ENCODE results near the gene ZFHX3. TPM values are rescaled to one million over a fixed set of nuclear protein-coding genes. Genes with fewer than 3 reads are reported as not detected.

The ZFHX3 gene
- total and polyA plus RNA-seq, 10 of the 15 experiments (the other 5 are each of a cell fraction or from before 2014, with no cell fraction given): 0.68 to 8.6 (median 2.0) TPM

DNA sequence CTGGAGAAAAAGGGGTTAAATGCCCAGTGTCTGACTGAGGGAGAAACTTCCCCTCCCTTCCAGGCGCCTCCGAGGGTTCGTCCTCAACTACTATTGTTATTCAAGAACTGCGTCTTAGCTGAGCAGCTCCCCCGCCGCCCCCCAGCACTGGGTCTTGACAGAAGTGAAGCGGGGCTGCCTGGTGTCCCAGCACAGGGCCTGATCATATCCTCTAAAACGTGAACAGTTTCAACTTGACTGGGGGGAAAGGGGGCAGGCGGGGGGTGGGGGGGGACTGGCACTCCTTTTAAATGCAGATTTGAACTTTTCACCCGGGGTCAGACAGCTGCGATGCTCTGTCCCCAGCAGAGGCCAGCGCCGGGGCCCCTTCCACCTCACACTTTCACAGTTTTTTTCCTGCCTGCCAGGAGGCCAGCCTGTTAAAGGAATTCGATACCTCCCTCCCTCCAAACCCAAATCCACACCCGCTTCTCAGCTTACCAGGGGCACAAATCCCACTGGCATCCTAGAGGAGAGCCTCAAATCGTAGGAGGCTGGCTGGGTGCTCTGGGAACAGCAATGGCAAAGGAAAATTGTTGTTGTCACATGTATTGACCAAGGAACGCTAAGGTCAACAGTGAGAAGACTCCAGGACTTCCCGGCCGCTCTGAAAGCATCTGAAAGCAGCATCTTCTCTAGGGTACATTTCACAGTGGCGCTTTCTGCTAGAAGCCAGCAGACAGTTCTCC, 14.5 kb downstream of the ZFHX3 start (continued):
- TF ChIP-seq MXI1 (IDR thresholded peaks at IDR 0.05; ENCODE audit: low read depth, low read length): no peak
- TF ChIP-seq RBBP5 (conservative IDR thresholded peaks at IDR 0.05): no peak
- TF ChIP-seq ZNF622 (IDR thresholded peaks at IDR 0.05): no peak

DNA sequence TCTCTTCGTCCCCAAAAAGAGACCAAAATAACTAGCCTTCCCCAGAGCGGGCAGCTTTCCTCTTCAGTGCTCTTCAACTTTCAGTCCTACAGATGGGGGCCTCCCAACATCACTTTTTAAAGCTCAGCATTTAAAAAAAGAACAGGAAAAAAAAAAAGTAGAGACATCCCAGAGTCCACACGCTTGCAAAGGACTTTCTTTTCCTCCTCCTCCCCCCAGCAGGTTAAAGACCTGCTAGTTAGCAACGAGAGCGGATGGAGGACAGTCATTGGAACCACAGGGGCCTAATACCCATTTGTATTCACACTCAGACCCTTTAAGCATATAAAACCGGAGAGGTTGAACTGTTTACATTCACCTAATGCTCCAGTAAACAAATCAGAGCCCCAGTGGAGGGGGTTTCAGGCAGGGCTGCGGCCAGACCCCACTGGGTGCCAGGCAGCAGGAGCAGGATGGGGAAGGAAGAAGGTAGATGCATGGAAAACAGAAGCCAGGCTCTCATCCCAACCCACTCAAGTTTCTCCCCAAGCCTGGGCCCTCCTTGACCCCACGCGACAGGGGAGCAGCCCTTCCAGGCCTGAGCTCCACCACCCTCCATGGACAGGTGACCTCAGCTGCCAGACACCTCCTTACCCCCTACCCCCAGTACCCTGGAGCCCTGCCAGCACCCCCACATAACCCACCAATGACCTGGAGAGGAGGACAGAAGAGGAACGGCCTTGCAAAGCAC, 15.2 kb downstream of the ZFHX3 start:
- no peaks in the 10 kb centered on the region for H3K9me3 ChIP-seq (replicated peaks; ENCODE audit: control insufficient read depth, insufficient read depth, low read length)
- RAD21 ChIA-PET (ENCODE audit: unreplicated experiment): interaction anchor here (0.6 to 2.8 kb wide), 11 partner anchors 10 to 846 kb away, joined by 3 to 10 read pairs (median 4); no protein-coding TSS in a partner anchor
- H3K36me3 ChIP-seq (ENCODE audit: control insufficient read depth in 2 of 2, insufficient read depth in 2 of 2, low read length in 1 of 2): no peaks in the 10 kb centered on the region
- H3K27me3 ChIP-seq (replicated peaks in 1 of 2; ENCODE audit: control insufficient read depth in 2 of 2, insufficient read depth in 2 of 2, low read length in 1 of 2): no peaks in the 10 kb centered on the region
- H3K4me2 ChIP-seq (ENCODE audit: control insufficient read depth, insufficient read depth): peak overlapping the region; percentile 68
- peaks cover 49% of the 10 kb centered on the region for H3K4me1 ChIP-seq (ENCODE audit: control insufficient read depth, insufficient read depth, low read length)
- POLR2A ChIA-PET: interaction anchor here (0.5 to 1.4 kb wide), 2 partner anchors 15 to 17 kb away, joined by 5 to 7 read pairs; no protein-coding TSS in a partner anchor
- H2AFZ ChIP-seq (ENCODE audit: control insufficient read depth, low read depth, low read length): peak overlapping the region; percentile 37
- WGBS (ENCODE audit: insufficient coverage, insufficient replicate concordance, low lambda C conversion rate, missing lambda C conversion rate): 25% methylated on average over 10 of the region's 10 CpGs
- H3K9ac ChIP-seq (ENCODE audit: control insufficient read depth, insufficient read depth, low read length): peak overlapping the region; percentile 41
- H3K79me2 ChIP-seq (ENCODE audit: control insufficient read depth, insufficient read depth, low read length): peaks cover 32% of the 10 kb centered on the region
- FAIRE-seq (no peak), DNase-seq (ENCODE audit: low read depth, low spot score) (peak; percentile 53), ATAC-seq (peak; percentile 17)
- TF ChIP-seq PAX5 (IDR thresholded peaks at IDR 0.05; ENCODE audit: borderline replicate concordance, low read depth, low read length) (no peak), SMC3 (IDR thresholded peaks at IDR 0.05; ENCODE audit: borderline replicate concordance, low read length) (peak; percentile 39; the same call in 1 of the 2 replicates), MEF2A (IDR thresholded peaks at IDR 0.05; ENCODE audit: insufficient read depth, low read depth, low read length) (peak; percentile 82; the same call in 1 of the 2 replicates), RAD21 (IDR thresholded peaks at IDR 0.05; ENCODE audit: insufficient read depth, low read depth, low read length) (peak; percentile 65), FOXK2 (IDR thresholded peaks at IDR 0.05) (no peak), ASH2L (IDR thresholded peaks at IDR 0.05; ENCODE audit: borderline replicate concordance, low read depth) (no peak), NFIC (IDR thresholded peaks at IDR 0.05; ENCODE audit: low read depth, low read length) (0 out of 2 replicates have a peak, but pooled peaks have one; percentile 28), CHD4 (IDR thresholded peaks at IDR 0.05) (no peak), TAF1 (IDR thresholded peaks at IDR 0.05; ENCODE audit: borderline replicate concordance, low read depth, low read length) (peak; percentile 34; the same call in 1 of the 2 replicates), ZSCAN29 (IDR thresholded peaks at IDR 0.05) (no peak), YY1 (IDR thresholded peaks at IDR 0.05; ENCODE audit: low read depth, low read length) (0 out of 2 replicates have a peak, but pooled peaks have one; percentile 19), CREM (IDR thresholded peaks at IDR 0.05; ENCODE audit: low read depth) (0 out of 2 replicates have a peak, but pooled peaks have one; percentile 31), SMARCA5 (IDR thresholded peaks at IDR 0.05) (no peak), HDGF (IDR thresholded peaks at IDR 0.05) (no peak), ZNF384 (IDR thresholded peaks at IDR 0.05; ENCODE audit: borderline replicate concordance, low read depth, low read length) (peak; percentile 88), IKZF2 (IDR thresholded peaks at IDR 0.05) (0 out of 4 replicates have a peak, but pooled peaks of 1 of the 2 experiments have one; percentile 28)
- TF ChIP-seq, protein P1, sequence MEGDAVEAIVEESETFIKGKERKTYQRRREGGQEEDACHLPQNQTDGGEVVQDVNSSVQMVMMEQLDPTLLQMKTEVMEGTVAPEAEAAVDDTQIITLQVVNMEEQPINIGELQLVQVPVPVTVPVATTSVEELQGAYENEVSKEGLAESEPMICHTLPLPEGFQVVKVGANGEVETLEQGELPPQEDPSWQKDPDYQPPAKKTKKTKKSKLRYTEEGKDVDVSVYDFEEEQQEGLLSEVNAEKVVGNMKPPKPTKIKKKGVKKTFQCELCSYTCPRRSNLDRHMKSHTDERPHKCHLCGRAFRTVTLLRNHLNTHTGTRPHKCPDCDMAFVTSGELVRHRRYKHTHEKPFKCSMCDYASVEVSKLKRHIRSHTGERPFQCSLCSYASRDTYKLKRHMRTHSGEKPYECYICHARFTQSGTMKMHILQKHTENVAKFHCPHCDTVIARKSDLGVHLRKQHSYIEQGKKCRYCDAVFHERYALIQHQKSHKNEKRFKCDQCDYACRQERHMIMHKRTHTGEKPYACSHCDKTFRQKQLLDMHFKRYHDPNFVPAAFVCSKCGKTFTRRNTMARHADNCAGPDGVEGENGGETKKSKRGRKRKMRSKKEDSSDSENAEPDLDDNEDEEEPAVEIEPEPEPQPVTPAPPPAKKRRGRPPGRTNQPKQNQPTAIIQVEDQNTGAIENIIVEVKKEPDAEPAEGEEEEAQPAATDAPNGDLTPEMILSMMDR (IDR thresholded peaks at IDR 0.05 in 2 of 3, conservative IDR thresholded peaks at IDR 0.05 in 1 of 3; ENCODE audit: control insufficient read depth in 2 of 3, extremely low read depth in 1 of 3, insufficient read depth in 1 of 3, low read depth in 3 of 3, low read length in 3 of 3): peak; percentile 6 to 36 (median 11); a peak in 3 of 6 replicates
- BruUV-seq (replicated peaks): no TSS peak
- peak overlapping the region; percentile 60; the same call in 1 of the 2 replicates for H3K4me3 ChIP-seq
- in situ Hi-C loops (cut with MboI): loop anchor here (10.0 kb wide), 1 partner anchor 368 kb away; no protein-coding TSS in a partner anchor
- no peaks in the 10 kb centered on the region for H4K20me1 ChIP-seq (ENCODE audit: control insufficient read depth, insufficient read depth)
- CTCF ChIA-PET: interaction anchor here (1.0 to 2.1 kb wide), 6 partner anchors 9 to 924 kb away, joined by 3 to 14 read pairs (median 4); partner anchors contain the start of gene ZFHX3
- H3K27ac ChIP-seq (ENCODE audit: control insufficient read depth, insufficient read depth): peak overlapping the region; percentile 72
- intact Hi-C loops (cut with micrococcal nuclease; ENCODE audit: unreplicated experiment): loop anchor here (10.0 kb wide), 3 partner anchors 162 to 368 kb away; no protein-coding TSS in a partner anchor
- SMC1A ChIA-PET (ENCODE audit: uncharacterized antibody, unreplicated experiment): interaction anchor here (0.8 to 3.7 kb wide), 9 partner anchors 11 to 846 kb away, joined by 3 to 16 read pairs (median 4); partner anchors contain the start of gene ZFHX3
